Measurements from ENCODE around the gene TFB2M.

Gene TFB2M

DNA sequence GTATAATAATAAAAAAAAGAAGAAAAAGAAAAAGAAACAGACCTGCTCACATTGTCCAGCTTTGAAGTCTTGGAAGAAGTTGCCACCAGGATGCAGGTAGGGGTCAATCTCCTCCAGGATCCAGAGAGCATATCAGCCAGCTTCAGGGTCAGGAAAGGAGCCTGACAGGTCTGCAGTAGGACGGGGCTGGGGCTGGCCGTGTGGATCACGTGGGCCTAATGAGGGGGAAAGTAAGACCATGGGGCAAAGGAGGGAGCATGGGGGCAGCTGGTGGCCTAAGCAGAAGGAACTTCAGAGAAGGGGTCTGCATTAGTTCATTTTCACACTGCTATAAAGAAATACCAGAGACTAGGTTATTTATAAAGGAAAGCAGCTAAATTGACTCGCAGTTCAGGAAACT is 39.7 kb downstream of the TFB2M start:
- ChIA-PET CTCF (no interaction called here), POLR2A (no interaction called here)
- DNase-seq (ENCODE audit: extremely low spot score): no peak
- no peak for TF ChIP-seq CTCF (IDR thresholded peaks at IDR 0.05; ENCODE audit: control extremely low read depth, extremely low read depth, low read depth, missing control alignments)

GRCh38 chr1:246519514-246519913 is 46.5 kb downstream of the TFB2M start:
- no peak for DNase-seq (ENCODE audit: extremely low spot score)
- POLR2A ChIA-PET: no interaction called here
- CTCF ChIA-PET: interaction anchor here (1.4 kb wide), 1 partner anchor 8 kb away, joined by 3 read pairs; no protein-coding TSS in a partner anchor

DNA sequence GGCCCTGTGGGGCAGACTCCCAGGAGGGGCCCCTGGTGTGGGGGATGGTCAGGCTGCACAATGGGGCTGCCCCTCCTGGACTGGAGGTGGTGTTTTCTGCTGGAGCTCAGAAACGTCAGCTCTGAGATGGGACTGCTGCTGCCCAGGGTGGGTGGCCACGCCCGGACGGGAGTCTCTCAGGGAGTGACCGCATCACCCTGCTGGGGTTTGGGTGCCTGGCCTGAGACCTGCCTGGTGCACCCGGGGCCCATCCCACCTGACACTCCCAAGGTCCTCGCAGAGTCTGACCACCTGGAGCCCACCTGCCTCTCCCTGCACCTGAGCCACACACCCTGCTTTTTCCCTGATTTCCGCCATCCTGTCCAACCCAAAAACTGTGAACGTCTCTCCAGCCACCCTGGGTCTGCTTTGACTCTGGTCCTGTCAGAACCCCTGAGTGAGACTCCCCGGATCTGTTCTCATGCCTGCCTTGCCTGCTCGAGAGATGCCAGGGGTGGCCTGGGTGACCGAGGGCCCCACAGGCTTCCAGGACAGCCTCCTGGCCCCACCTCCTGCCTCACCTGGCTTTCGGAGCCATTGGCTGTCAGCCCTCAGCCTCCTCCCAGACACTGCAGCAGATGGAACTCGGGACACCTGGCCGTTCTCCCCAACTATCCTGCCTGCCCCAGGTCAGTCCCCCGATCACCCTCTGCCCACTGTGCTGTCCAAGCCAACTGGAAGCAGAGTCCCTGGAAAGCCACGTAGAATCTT is 47.4 kb downstream of the TFB2M start:
- ChIA-PET CTCF (interaction anchor here (1.4 to 4.0 kb wide), 2 partner anchors 9 to 12 kb away, joined by 3 to 21 read pairs; partner anchors contain the start of gene SMYD3), POLR2A (no interaction called here)
- TF ChIP-seq CTCF (IDR thresholded peaks at IDR 0.05; ENCODE audit: control extremely low read depth, extremely low read depth, low read depth, missing control alignments): no peak
- DNase-seq (ENCODE audit: extremely low spot score): no peak

More at GRCh38 chr1:246519514-246519913, 46.5 kb downstream of the TFB2M start:
- no peak for TF ChIP-seq CTCF (IDR thresholded peaks at IDR 0.05; ENCODE audit: control extremely low read depth, extremely low read depth, low read depth, missing control alignments)

DNA sequence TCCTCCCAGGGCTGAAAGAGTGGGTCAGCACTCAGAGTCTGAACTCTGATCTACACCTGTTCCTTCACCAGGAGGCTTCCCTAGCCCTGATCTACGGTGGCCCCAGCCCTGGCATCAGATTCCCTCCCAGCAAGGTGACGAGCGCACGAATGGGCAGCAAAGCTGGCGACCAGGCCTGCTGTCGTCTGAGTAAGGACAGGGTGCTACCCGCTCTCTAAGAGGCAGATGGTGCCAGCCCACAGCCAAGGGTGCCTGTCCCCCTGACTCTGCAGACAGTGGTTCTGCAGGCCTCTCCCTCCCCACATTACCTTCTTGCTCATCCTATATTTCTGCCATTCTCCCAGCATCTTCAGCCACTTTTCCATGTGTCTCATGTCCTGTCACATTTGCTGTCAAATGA is 48.7 kb downstream of the TFB2M start:
- no peak for TF ChIP-seq CTCF (IDR thresholded peaks at IDR 0.05; ENCODE audit: control extremely low read depth, extremely low read depth, low read depth, missing control alignments)
- ChIA-PET POLR2A (no interaction called here), CTCF (interaction anchor here (4.0 kb wide), 1 partner anchor 10 kb away, joined by 21 read pairs; the partner anchor contains the start of gene SMYD3)

DNA sequence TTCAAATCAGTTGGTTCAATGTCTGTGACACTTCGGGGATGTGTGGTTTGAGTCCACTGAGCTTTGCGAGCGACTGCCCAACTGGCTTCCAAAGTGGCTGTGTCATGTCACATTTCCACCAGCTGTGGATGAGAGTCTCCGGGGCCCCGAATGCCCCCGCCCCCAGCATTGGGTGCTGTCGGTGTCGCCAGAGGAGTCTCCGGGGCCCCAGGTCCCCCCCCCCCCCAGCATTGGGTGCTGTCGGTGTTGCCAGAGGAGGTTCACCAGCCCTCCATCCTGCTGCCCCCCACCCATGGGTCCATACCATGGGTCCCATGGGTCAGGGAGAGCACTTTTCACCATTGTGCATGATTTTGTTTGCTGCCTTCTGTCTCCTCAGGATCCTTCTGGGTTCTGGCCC is 49.9 kb downstream of the TFB2M start:
- no peak for DNase-seq (ENCODE audit: extremely low spot score)
- CTCF ChIA-PET: interaction anchor here (1.0 to 4.0 kb wide), 3 partner anchors 9 to 238 kb away, joined by 3 to 21 read pairs (median 4); partner anchors contain the start of gene SMYD3
- no peak for TF ChIP-seq CTCF (IDR thresholded peaks at IDR 0.05; ENCODE audit: control extremely low read depth, extremely low read depth, low read depth, missing control alignments)
- POLR2A ChIA-PET: no interaction called here

More for the DNA sequence above, 48.7 kb downstream of the TFB2M start:
- no peak for DNase-seq (ENCODE audit: extremely low spot score)

- ChIA-PET POLR2A (no interaction called here), CTCF (interaction anchor here (1.0 to 4.0 kb wide), 3 partner anchors 9 to 239 kb away, joined by 3 to 21 read pairs (median 4); partner anchors contain the start of gene SMYD3)
- no peak for DNase-seq (ENCODE audit: extremely low spot score)
- no peak for TF ChIP-seq CTCF (IDR thresholded peaks at IDR 0.05; ENCODE audit: control extremely low read depth, extremely low read depth, low read depth, missing control alignments)
These were observed 50.6 kb downstream of the TFB2M start for GRCh38 chr1:246515390-246516005.

All from GM10248 (cell line).